Measurements from ENCODE around the gene KCNIP4.
"Not testable (repeated sequence)": the region's sequence is repeated elsewhere in the genome, so short reads cannot be mapped to it uniquely, and the experiment has no call there.

Gene KCNIP4

DNA sequence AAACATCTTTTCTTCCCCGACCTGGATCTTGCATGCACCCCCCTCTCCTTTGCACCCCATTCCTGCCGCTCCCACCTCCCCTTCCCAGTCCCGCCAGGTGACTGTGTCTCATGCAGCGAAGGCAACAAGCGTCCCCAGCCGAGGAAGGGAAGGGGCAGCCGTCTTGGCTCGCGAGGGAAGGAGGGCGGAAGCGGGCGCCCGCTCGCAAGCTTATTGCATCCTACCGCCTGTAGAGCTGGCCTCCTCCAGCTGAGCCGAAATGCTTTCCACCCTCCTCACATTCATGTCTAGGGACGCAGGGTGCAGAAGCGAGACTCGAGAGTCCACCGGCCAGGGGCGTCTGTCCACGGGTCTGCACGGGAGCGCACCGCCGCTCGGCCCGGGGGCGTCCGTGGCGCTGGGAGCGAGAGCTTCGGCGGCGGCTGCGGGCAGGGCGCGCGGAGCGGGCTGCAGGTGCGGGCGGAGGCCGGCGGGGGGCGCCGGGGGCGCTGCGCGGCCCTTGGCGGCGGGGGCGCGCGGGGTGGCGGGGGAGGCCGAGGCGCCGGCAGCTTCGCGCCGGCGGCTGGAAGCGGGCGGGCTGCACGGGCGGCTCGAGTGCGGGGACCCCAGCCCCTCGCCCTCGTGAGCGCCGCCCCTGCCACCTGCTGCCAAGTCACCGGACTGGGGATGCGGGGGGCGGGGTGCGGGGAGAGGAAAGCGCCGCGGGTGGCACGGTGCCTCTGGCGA lies at the start of gene KCNIP4:
Gene KCNIP4, minus strand, starts transcription at position 426 of the 726 bp plus-strand sequence.
- Histone ChIP-seq H3K36me3 (no peaks in the 10 kb centered on the region), H3K4me1 (ENCODE audit: control insufficient read depth in 1 of 2, insufficient read depth in 1 of 2, low read depth in 1 of 2, low read length in 1 of 2) (no peaks in the 10 kb centered on the region), H3K9me3 (no peaks in the 10 kb centered on the region), H3K27me3 (peaks cover 39% of the 10 kb centered on the region), H3K4me3 (ENCODE audit: low read depth in 1 of 2, low read length in 1 of 2) (no peak within 1 kb of the TSS), H3K27ac (no peak within 1 kb of the TSS)
- TF ChIP-seq, protein P1, sequence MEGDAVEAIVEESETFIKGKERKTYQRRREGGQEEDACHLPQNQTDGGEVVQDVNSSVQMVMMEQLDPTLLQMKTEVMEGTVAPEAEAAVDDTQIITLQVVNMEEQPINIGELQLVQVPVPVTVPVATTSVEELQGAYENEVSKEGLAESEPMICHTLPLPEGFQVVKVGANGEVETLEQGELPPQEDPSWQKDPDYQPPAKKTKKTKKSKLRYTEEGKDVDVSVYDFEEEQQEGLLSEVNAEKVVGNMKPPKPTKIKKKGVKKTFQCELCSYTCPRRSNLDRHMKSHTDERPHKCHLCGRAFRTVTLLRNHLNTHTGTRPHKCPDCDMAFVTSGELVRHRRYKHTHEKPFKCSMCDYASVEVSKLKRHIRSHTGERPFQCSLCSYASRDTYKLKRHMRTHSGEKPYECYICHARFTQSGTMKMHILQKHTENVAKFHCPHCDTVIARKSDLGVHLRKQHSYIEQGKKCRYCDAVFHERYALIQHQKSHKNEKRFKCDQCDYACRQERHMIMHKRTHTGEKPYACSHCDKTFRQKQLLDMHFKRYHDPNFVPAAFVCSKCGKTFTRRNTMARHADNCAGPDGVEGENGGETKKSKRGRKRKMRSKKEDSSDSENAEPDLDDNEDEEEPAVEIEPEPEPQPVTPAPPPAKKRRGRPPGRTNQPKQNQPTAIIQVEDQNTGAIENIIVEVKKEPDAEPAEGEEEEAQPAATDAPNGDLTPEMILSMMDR (IDR thresholded peaks at IDR 0.05) = no peak

GRCh38 chr4:21996618-21997017 lies 48.0 kb upstream of the KCNIP4 start:
- H3K4me3 ChIP-seq (ENCODE audit: low read depth in 1 of 2, low read length in 1 of 2); H3K27ac ChIP-seq; H3K9me3 ChIP-seq; H3K36me3 ChIP-seq; H3K27me3 ChIP-seq; H3K4me1 ChIP-seq (ENCODE audit: control insufficient read depth in 1 of 2, insufficient read depth in 1 of 2, low read depth in 1 of 2, low read length in 1 of 2): not testable (repeated sequence)

GRCh38 chr4:21992330-21992729 lies 43.8 kb upstream of the KCNIP4 start:
- no peaks in the 10 kb centered on the region for H3K9me3 ChIP-seq
- H3K4me1 ChIP-seq (ENCODE audit: control insufficient read depth in 1 of 2, insufficient read depth in 1 of 2, low read depth in 1 of 2, low read length in 1 of 2) = no peaks in the 10 kb centered on the region
- H3K27ac ChIP-seq = no peak overlapping the region
- no peak overlapping the region for H3K4me3 ChIP-seq (ENCODE audit: low read depth in 1 of 2, low read length in 1 of 2)
- H3K36me3 ChIP-seq = no peaks in the 10 kb centered on the region
- H3K27me3 ChIP-seq = no peaks in the 10 kb centered on the region
- TF ChIP-seq, protein P1 (IDR thresholded peaks at IDR 0.05) = no peak

GRCh38 chr4:21991562-21991961 lies 43.0 kb upstream of the KCNIP4 start:
- no peaks in the 10 kb centered on the region for H3K9me3 ChIP-seq
- H3K4me3 ChIP-seq (ENCODE audit: low read depth in 1 of 2, low read length in 1 of 2) = no peak overlapping the region
- TF ChIP-seq, protein P1 (IDR thresholded peaks at IDR 0.05) = no peak
- H3K27ac ChIP-seq = no peak overlapping the region
- no peaks in the 10 kb centered on the region for H3K36me3 ChIP-seq
- H3K27me3 ChIP-seq = no peaks in the 10 kb centered on the region
- no peaks in the 10 kb centered on the region for H3K4me1 ChIP-seq (ENCODE audit: control insufficient read depth in 1 of 2, insufficient read depth in 1 of 2, low read depth in 1 of 2, low read length in 1 of 2)

GRCh38 chr4:21991050-21991449 lies 42.5 kb upstream of the KCNIP4 start:
- H3K36me3 ChIP-seq = no peaks in the 10 kb centered on the region
- H3K27me3 ChIP-seq = no peaks in the 10 kb centered on the region
- H3K9me3 ChIP-seq = no peaks in the 10 kb centered on the region
- no peaks in the 10 kb centered on the region for H3K4me1 ChIP-seq (ENCODE audit: control insufficient read depth in 1 of 2, insufficient read depth in 1 of 2, low read depth in 1 of 2, low read length in 1 of 2)
- H3K27ac ChIP-seq = no peak overlapping the region
- H3K4me3 ChIP-seq (ENCODE audit: low read depth in 1 of 2, low read length in 1 of 2) = no peak overlapping the region
- TF ChIP-seq, protein P1 (IDR thresholded peaks at IDR 0.05) = no peak

DNA sequence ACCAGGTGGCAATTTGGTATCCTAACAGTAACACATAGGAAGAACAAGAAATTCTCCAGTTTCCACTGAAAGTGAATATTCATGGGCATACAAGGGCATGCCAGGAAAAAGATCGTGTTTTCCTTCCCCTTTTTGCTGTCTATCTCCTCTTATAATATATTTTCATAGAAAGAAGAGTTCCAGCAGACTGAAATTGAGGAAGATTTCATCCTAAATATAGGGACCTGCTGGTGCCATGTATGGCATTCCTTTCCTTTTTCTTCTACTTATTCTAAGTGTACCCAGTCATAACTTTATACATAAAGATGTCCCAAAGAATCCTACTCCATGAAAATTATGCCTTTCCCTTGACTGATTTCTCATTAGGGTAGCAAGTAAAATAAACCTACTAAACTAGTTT lies 40.8 kb upstream of the KCNIP4 start:
- Histone ChIP-seq H3K27ac (no peak overlapping the region), H3K36me3 (no peaks in the 10 kb centered on the region), H3K4me3 (ENCODE audit: low read depth in 1 of 2, low read length in 1 of 2) (no peak overlapping the region), H3K27me3 (no peaks in the 10 kb centered on the region), H3K4me1 (ENCODE audit: control insufficient read depth in 1 of 2, insufficient read depth in 1 of 2, low read depth in 1 of 2, low read length in 1 of 2) (no peaks in the 10 kb centered on the region), H3K9me3 (no peaks in the 10 kb centered on the region)
- TF ChIP-seq, protein P1 (IDR thresholded peaks at IDR 0.05) = no peak

Data from neutrophil (primary cell).